Endothelial cell (in vitro differentiated cells): ENCODE measurements around the gene CEACAM7. TPM values are rescaled to one million over a fixed set of nuclear protein-coding genes. Genes with fewer than 3 reads are reported as not detected.

ENCODE experiments used
- DNase-seq: peaks from one replicate; pipeline ENCODE4 v3.0.0; 2021; ENCODE audit warnings: low spot score
- H3K27ac Mint-ChIP-seq: one replicate; pipeline ENCODE4 v1.8.0; 2021; ENCODE audit warnings: mixed read lengths, inconsistent platforms; ENCODE audit not compliant: unreplicated experiment
- H3K27me3 Mint-ChIP-seq: one replicate; pipeline ENCODE4 v1.8.0; 2021; ENCODE audit warnings: mild to moderate bottlenecking, moderate library complexity, mixed read lengths, inconsistent platforms; ENCODE audit not compliant: unreplicated experiment
- H3K36me3 Mint-ChIP-seq: one replicate; pipeline ENCODE4 v1.8.0; 2021; ENCODE audit warnings: mild to moderate bottlenecking, low read depth, mixed read lengths, inconsistent platforms; ENCODE audit not compliant: unreplicated experiment
- H3K4me1 Mint-ChIP-seq: one replicate; pipeline ENCODE4 v1.8.0; 2021; ENCODE audit warnings: mild to moderate bottlenecking, mixed read lengths, inconsistent platforms; ENCODE audit not compliant: unreplicated experiment
- H3K4me3 Mint-ChIP-seq: one replicate; pipeline ENCODE4 v1.8.0; 2021; ENCODE audit warnings: mild to moderate bottlenecking, mixed read lengths, inconsistent platforms; ENCODE audit not compliant: unreplicated experiment
- H3K9me3 Mint-ChIP-seq: one replicate; pipeline ENCODE4 v1.8.0; 2021; ENCODE audit warnings: mixed read lengths, inconsistent platforms; ENCODE audit not compliant: unreplicated experiment
- total RNA-seq: library from RNA; stranded (reverse); fragmentation: NEBNext Ultra II Directional; extraction: Animal tissue kit (Norgen Biotek cat#: 25700); gene quantifications from one replicate; pipeline ENCODE4 v1.2.1, GENCODE V29; 2021; ENCODE audit not compliant: unreplicated experiment
- TF ChIP-seq, protein P1 (sequence below): fragments of 200-600 bp; sonication (generic); IDR thresholded peaks from one replicate; pipeline ENCODE4 v1.5.0; 2021; ENCODE audit warnings: antibody characterized with exemption; ENCODE audit not compliant: unreplicated experiment

Gene CEACAM7
- total RNA-seq, 1 donor from 2014 or later: not detected

DNA sequence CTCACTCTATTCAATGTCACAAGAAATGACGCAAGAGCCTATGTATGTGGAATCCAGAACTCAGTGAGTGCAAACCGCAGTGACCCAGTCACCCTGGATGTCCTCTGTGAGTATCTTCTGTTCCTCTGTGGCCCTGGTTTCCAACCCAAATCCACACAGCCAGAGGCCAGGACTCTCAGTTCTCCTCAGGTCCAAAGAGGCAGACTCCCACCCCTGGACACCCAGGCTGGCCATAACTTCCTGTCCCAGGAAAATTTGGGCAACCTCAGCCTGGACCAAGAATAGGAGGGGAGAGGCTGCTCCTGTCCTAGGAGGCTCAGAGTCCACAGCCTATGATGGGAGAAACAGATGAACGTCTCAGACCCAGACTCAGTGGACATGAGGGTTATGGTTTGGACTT, 32.0 kb upstream of the CEACAM7 start:
- no peak for DNase-seq
- Mint-ChIP-seq H3K4me3 (no peak overlapping the region), H3K4me1 (no peaks in the 10 kb centered on the region), H3K36me3 (no peaks in the 10 kb centered on the region), H3K27me3 (no peaks in the 10 kb centered on the region), H3K9me3 (no peaks in the 10 kb centered on the region), H3K27ac (no peak overlapping the region)
- TF ChIP-seq, protein P1, sequence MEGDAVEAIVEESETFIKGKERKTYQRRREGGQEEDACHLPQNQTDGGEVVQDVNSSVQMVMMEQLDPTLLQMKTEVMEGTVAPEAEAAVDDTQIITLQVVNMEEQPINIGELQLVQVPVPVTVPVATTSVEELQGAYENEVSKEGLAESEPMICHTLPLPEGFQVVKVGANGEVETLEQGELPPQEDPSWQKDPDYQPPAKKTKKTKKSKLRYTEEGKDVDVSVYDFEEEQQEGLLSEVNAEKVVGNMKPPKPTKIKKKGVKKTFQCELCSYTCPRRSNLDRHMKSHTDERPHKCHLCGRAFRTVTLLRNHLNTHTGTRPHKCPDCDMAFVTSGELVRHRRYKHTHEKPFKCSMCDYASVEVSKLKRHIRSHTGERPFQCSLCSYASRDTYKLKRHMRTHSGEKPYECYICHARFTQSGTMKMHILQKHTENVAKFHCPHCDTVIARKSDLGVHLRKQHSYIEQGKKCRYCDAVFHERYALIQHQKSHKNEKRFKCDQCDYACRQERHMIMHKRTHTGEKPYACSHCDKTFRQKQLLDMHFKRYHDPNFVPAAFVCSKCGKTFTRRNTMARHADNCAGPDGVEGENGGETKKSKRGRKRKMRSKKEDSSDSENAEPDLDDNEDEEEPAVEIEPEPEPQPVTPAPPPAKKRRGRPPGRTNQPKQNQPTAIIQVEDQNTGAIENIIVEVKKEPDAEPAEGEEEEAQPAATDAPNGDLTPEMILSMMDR: no peak

DNA sequence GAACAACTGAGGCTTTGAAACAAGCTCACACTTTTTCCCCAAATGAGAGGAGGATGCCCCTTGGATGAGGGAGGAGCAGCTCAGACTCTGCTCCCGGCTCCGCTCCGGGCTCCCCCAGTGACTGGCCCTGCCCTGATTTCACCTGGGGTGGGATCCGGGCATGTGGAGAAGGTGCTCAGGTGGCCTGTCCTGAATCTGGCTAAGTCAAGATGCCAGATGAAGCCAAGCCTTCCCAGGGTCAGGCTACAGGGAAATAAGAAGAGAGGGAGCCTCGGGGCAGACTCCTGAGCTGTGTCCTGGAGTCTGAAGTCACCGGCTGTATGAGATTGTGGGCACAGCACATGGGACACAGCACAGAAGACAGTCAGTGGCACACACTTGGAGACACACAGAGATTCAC, 30.7 kb upstream of the CEACAM7 start:
- Mint-ChIP-seq H3K9me3 (no peaks in the 10 kb centered on the region), H3K36me3 (no peaks in the 10 kb centered on the region), H3K4me3 (no peak overlapping the region), H3K27ac (no peak overlapping the region), H3K27me3 (no peaks in the 10 kb centered on the region), H3K4me1 (no peaks in the 10 kb centered on the region)
- no peak for DNase-seq
- TF ChIP-seq, protein P1: no peak

DNA sequence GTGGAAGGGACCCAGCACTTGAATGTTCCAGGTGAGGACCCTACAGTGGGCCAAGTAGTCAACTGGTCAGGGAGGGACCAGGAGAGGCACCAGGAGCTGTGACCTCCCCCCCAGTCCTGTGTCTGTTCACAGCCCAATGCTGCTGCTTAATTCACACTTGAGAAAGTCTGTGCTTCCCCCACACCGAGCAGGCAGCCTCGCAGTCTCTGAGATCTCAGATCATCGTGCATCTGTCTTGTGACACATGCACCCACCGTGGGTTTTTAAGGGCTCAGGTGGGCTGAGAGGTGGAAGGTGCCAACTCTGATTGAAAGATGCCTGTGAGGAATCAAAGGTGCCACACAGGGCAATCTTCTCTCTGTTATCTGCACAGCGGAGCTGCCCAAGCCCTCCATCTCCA, 26.5 kb upstream of the CEACAM7 start:
- Mint-ChIP-seq H3K4me1 (no peaks in the 10 kb centered on the region), H3K36me3 (no peaks in the 10 kb centered on the region), H3K9me3 (peaks cover 3% of the 10 kb centered on the region), H3K27me3 (no peaks in the 10 kb centered on the region), H3K27ac (no peak overlapping the region), H3K4me3 (no peak overlapping the region)
- TF ChIP-seq, protein P1: no peak
- DNase-seq: no peak

DNA sequence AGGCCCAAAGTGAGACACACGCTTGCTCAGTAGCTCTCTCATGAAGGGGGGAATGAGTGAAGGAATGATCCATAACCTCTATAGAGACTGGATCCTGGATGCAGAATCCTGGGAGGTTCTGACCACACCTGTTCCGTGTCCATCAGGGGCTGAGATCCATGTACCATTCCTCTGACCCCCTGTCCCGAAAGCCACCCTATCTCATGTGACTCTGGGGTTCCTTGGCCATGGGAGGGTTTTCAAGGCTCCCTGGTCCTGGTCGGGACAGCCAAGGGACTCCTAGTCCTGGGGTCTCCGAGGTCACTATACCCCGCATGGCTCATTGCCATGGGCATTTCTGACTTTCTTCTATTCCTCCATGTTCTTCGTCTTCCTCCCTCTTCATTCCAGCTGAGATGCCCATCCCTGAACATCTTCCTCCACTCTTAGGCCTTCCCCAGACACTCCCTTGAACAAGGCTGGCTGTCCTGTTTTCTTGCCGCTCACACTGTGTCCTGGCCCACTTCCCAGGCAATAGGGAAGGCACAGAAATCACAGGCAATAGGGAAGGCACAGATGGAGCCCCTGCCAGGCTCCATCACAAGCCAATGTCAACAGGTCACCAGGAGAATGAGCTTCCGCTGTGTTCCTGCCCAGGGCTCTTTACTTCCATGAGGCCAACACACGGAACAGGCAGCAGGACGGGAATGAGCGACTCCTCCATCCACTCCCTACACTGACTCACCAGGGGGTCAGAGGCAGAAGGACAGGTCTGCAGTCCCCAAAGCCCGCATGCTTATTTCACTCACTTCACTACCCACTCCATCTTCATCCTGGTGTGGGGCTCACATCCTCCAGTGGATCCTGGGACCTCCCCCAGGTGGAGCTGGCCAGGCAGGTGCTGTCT, 23.5 kb upstream of the CEACAM7 start:
- H3K36me3 Mint-ChIP-seq: no peaks in the 10 kb centered on the region
- H3K4me3 Mint-ChIP-seq: no peak overlapping the region

More for the DNA sequence above, 23.5 kb upstream of the CEACAM7 start:
- Mint-ChIP-seq H3K27me3 (peaks cover 6% of the 10 kb centered on the region), H3K9me3 (peaks cover 3% of the 10 kb centered on the region), H3K27ac (no peak overlapping the region), H3K4me1 (no peaks in the 10 kb centered on the region)
- TF ChIP-seq, protein P1: no peak
- DNase-seq: no peak
